ENCODE measurements around the gene ZFP1.
"Not testable (repeated sequence)": the region's sequence is repeated elsewhere in the genome, so short reads cannot be mapped to it uniquely, and the experiment has no call there.

DNA sequence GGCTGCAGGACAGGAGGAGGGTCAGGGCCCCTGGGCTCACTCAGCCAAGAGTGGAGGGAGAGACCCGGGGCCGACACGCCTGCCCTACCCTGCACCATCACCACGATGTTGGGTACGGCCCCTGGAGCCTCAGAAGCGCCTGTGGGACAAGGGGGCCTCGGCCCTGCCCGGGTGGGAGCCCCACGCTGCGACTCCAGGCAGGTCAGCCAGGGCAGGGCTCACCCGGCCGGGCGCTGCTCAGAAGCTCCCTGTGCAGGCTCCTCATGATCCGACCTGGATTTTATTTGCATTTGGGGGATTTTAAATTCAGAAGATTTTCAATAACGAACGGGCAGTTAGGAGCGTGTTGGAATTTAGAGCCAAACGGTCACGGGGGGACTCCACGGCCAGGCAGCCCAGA, 56.6 kb downstream of the ZFP1 start:
- TF ChIP-seq, protein P1, sequence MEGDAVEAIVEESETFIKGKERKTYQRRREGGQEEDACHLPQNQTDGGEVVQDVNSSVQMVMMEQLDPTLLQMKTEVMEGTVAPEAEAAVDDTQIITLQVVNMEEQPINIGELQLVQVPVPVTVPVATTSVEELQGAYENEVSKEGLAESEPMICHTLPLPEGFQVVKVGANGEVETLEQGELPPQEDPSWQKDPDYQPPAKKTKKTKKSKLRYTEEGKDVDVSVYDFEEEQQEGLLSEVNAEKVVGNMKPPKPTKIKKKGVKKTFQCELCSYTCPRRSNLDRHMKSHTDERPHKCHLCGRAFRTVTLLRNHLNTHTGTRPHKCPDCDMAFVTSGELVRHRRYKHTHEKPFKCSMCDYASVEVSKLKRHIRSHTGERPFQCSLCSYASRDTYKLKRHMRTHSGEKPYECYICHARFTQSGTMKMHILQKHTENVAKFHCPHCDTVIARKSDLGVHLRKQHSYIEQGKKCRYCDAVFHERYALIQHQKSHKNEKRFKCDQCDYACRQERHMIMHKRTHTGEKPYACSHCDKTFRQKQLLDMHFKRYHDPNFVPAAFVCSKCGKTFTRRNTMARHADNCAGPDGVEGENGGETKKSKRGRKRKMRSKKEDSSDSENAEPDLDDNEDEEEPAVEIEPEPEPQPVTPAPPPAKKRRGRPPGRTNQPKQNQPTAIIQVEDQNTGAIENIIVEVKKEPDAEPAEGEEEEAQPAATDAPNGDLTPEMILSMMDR (conservative IDR thresholded peaks at IDR 0.05; ENCODE audit: low read depth, low read length) = not testable (repeated sequence)
- not testable (repeated sequence) for TF ChIP-seq EZH2 (IDR thresholded peaks at IDR 0.05; ENCODE audit: borderline replicate concordance, low read depth, low read length, poor library complexity, severe bottlenecking)

Data from A673 (cell line).